GM21619 (cell line): ENCODE results near the gene ZIC1.
A peak's percentile ranks its signal among the peaks of the same experiment; 100 is the strongest.

Experiments used
- ATAC-seq: cut with Tn5 transposase; IDR thresholded peaks from one replicate; pipeline ENCODE4 v1.9.1; 2021; ENCODE audit not compliant: unreplicated experiment

The ZIC1 gene

GRCh38 chr3:147409143-147410115, at the start of gene ZIC1:
ZIC1 (plus strand) TSS chr3:147409365; CDS start chr3:147410113, 748 bp downstream.
- no peak for ATAC-seq

DNA sequence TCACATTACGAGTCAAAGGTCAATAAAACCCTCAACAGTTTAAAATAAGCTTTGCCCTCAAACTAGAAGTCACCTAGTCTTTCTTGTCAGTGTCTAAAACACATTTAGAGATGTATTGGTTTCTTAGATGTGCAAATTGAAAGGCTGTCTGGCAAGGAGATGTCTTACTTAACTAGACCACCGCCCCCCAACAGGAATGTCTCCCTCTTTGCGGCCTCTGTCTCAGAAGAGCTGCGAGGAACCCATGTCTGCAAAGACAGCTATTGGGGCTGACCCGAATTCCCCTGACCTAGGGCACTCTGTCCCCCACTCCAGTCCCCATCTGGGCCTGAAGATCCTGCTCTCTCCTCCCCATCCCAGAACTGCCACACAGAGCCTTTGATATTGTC, 49.1 kb upstream of the ZIC1 start:
- ATAC-seq = no peak

- ATAC-seq = no peak
Measured at GRCh38 chr3:147360646-147361453, 48.3 kb upstream of the ZIC1 start.

DNA sequence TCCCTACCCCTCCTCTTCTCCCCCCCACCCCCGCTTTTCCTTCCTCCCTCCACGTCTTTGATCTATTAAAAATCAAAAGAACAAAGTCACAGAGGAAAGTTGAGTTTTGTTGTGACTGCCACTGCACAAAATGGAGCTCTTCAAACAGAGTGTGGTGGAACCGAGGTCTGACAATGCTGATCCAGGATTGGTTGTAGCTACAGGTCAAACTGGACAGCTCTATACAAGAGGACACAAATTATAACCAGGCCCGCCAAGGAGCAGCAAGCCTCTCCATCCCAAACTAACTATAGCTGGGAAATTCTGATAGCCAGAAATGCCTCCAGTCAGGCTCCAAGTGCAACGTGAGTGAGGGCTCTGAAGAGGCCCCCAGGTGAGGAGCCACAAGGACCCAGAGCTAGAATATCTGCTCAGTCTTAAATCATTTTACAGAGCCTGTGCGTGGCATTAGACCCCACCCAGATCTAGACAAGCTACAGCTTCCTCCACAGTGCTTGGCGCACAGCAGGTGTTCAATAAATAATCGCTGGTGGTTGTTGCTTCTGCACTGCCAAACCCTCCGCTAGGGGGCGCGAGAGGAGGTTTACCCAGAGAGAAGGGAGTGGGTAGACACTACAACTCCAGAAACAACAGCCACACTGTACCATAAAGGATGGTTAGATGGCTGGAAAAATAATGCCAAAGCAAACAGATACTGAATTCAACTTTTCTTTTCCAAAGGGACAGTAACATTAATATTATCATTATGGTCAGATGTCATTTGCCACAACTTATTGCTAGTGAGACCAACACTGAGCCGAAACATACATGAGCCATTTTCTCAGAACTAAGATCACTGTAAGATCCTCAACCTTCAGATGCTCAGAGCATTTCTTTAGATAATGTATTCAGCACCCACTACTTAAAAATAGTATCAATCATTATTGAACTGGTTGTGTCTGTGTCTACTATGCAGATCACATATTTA, 47.4 kb upstream of the ZIC1 start:
- peak; percentile 74 for ATAC-seq

GRCh38 chr3:147364771-147365170, 44.4 kb upstream of the ZIC1 start:
- no peak for ATAC-seq

DNA sequence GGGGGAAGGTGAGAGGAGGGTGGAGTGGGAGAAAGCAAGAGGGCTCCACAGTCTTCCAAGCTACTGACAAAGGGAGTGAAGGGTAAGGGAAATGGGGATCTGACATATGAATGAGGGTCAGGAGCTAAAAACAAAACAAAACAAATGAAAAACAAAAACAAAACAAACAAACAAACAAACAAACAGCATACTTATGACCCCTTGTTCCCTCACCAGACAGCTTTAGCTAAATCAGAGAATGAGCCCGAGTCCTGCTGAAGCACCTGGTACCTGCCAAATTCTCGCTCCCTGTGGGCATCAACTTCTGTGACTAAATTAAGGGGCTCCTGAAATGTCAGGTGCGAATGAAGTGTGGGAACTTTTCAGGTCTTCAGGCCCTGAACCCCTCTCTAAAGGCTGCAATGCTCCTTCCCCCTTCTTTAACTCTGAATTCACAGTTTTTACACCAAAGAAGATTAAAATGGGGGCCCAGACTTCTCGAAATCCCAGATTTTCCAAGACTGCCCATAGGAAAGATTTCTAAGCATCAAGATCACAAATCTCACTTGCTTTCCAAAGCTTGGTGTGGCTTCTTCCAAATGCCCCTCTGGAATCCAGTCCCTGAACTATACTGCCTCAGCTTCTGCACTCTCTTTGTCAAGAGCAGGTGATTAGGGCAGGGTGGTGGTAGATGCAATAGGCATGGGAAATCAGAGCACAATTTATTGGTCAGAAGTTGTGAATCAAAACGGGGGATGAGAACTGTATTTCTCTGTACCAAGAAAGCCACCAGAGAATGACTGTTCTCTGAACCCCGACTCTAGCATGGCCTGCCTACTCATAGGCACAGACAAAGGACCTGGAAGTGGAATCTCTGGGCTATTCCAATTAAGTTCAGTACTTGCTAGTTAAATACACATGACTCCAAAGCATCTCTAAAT, 43.7 kb upstream of the ZIC1 start:
- no peak for ATAC-seq

DNA sequence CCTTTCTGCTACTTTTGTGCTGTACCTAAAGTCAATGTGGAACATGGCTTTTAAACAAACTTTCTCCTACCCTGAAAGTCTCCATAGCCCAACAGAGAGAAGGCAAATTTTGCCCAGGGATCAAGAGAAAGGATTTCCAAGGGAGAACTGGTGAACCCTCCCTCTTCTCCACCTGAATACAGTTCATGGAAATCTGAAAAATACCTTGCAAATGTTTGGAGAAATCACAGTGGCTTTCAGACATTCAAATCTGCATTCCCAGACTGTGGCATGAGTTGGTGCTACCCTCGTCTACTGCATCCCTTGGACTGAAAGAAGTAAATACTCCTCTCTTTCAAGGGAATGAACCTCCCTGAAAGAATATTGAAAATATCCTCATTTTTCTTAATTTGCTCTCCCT, 41.5 kb upstream of the ZIC1 start:
- no peak for ATAC-seq

GRCh38 chr3:147368151-147368550, 41.0 kb upstream of the ZIC1 start:
- no peak for ATAC-seq

- no peak for ATAC-seq
Measured at GRCh38 chr3:147368561-147369221, 40.5 kb upstream of the ZIC1 start.

GRCh38 chr3:147369231-147369630, 39.9 kb upstream of the ZIC1 start:
- no peak for ATAC-seq

DNA sequence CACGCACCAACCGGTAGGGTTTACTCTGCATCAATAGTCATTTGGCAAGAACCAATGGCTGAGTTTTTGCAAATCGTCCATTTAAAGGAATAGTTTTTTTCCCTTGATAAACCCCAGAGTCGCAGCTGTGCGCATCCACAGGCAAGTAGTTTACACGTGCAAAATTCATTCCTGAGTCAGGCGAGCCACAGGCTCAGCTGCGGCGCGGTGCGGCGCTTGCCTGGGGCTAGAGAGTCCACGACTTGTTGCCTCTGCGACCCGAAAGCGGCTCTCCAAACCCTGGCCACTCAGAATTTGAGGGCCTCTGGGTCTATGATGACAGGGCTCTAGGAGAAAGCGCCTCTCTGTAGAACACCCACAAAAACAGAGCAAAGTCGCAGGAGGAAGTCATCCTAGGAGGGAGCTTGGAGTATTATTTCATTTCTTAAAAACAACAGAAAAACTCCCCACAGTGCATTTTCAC, 39.5 kb upstream of the ZIC1 start:
- ATAC-seq = no peak

GRCh38 chr3:147370349-147370748, 38.8 kb upstream of the ZIC1 start:
- ATAC-seq = no peak

DNA sequence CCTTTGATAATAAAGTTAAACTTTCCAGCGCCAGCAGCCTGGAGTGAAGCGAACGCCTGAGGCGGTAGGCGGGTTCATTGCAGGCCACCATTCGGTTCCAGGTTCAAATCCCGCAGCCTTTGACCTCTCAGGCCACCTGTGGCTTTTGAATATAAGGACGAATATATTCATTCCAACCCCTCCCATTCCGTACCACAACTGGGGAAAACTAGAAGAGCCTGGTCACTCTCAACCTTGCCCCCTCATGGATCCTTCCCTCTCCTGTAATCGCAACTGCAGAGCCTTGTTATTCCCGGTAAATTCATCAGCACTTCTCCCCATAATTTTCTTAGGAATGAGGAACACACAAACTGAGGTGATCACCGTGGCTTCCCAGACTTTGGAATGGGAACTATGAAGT, 38.0 kb upstream of the ZIC1 start:
- ATAC-seq = no peak

GRCh38 chr3:147371771-147372340, 37.3 kb upstream of the ZIC1 start:
- ATAC-seq = no peak

GRCh38 chr3:147372525-147373027, 36.6 kb upstream of the ZIC1 start:
- no peak for ATAC-seq

DNA sequence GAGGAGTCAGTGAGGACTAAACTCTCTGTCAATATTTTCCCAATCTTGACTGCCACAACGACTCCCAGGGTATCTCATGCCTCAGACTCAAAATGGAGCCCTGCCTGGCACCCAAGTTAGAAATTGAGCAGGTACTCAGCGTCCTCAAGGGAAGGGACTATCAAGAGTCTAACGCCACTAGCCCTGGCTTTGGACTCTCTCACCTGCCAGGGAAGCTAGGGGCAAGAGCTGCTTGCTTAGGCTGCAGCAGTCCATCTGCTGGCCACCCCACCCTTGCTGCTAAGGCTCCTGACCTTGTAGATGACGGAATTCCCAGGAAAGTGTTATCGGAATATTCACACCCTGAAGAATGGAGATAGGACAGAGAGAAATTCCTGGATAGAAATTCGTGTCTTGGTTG, 35.9 kb upstream of the ZIC1 start:
- ATAC-seq = no peak

- ATAC-seq = no peak
Measured at GRCh38 chr3:147377412-147378367, 31.5 kb upstream of the ZIC1 start.
